GM19043 (cell line): ENCODE data around the gene TPCN1.

ENCODE experiments used
- ATAC-seq: cut with Tn5 transposase; IDR thresholded peaks from one replicate; pipeline ENCODE4 v1.9.1; 2021; ENCODE audit warnings: low read depth; ENCODE audit not compliant: unreplicated experiment

TPCN1 gene

GRCh38 chr12:113329791-113330417 is 108.6 kb downstream of the TPCN1 start:
- no peak for ATAC-seq

GRCh38 chr12:113330505-113330904 is 109.2 kb downstream of the TPCN1 start:
- ATAC-seq: no peak

- ATAC-seq: no peak
Measured at GRCh38 chr12:113332688-113333417, 111.6 kb downstream of the TPCN1 start.

- ATAC-seq: no peak
Measured at GRCh38 chr12:113333418-113333750, 112.1 kb downstream of the TPCN1 start.

- peak; percentile 17 for ATAC-seq
Measured at GRCh38 chr12:113333877-113334785, 112.9 kb downstream of the TPCN1 start.

- ATAC-seq: peak; percentile 92
Measured at GRCh38 chr12:113334786-113335539, 113.7 kb downstream of the TPCN1 start, which contains the start of gene SLC8B1. SLC8B1 (minus strand) TSS chr12:113335109; CDS start chr12:113332878, 2,231 bp downstream.

- no peak for ATAC-seq
Measured at GRCh38 chr12:113339540-113339939, 118.3 kb downstream of the TPCN1 start.

GRCh38 chr12:113340061-113340460 is 118.8 kb downstream of the TPCN1 start:
- ATAC-seq: no peak

GRCh38 chr12:113341535-113341934 is 120.3 kb downstream of the TPCN1 start:
- ATAC-seq: no peak

- ATAC-seq: no peak
Measured at GRCh38 chr12:113345318-113345717, 124.1 kb downstream of the TPCN1 start.

- ATAC-seq: no peak
Measured at GRCh38 chr12:113346353-113346752, 125.1 kb downstream of the TPCN1 start.

- ATAC-seq: no peak
Measured at GRCh38 chr12:113347107-113347506, 125.8 kb downstream of the TPCN1 start.

GRCh38 chr12:113347892-113348291 is 126.6 kb downstream of the TPCN1 start:
- no peak for ATAC-seq
